Activated T-helper 17 cell treated with anti-CD3 and anti-CD28 coated beads, Interleukin-2, amount 50 U/mL, for 72 hours (primary cell): ENCODE data around the gene BDH2. TPM values are rescaled to one million over a fixed set of nuclear protein-coding genes. Genes with fewer than 3 reads are reported as not detected.

ENCODE experiments used
- ATAC-seq: fragments of 150-1000 bp; cut with Tn5 transposase; replicated peaks from 2 replicates; pipeline ENCODE4 v1.10.0; 2021; ENCODE audit warnings: mild to moderate bottlenecking, moderate library complexity
- H3K27ac Mint-ChIP-seq: one replicate; pipeline ENCODE4 v1.8.0; 2022; ENCODE audit warnings: mixed read lengths
- H3K27me3 Mint-ChIP-seq: one replicate; pipeline ENCODE4 v1.8.0; 2022; ENCODE audit warnings: mixed read lengths
- H3K36me3 Mint-ChIP-seq: one replicate; pipeline ENCODE4 v1.8.0; 2022; ENCODE audit warnings: low read depth, mild to moderate bottlenecking, mixed read lengths
- H3K4me1 Mint-ChIP-seq: one replicate; pipeline ENCODE4 v1.8.0; 2022; ENCODE audit warnings: mixed read lengths
- H3K4me3 Mint-ChIP-seq: one replicate; pipeline ENCODE4 v1.8.0; 2022; ENCODE audit warnings: mild to moderate bottlenecking, mixed read lengths
- H3K9me3 Mint-ChIP-seq: one replicate; pipeline ENCODE4 v1.8.0; 2022; ENCODE audit warnings: mixed read lengths
- total RNA-seq, 2 donors: library from RNA; stranded (reverse); gene quantifications; one replicate each; pipeline ENCODE4 v1.2.3, GENCODE V29; 2022

BDH2 gene
- total RNA-seq = 10 to 100 TPM; 11.4 to 12.6 TPM

DNA sequence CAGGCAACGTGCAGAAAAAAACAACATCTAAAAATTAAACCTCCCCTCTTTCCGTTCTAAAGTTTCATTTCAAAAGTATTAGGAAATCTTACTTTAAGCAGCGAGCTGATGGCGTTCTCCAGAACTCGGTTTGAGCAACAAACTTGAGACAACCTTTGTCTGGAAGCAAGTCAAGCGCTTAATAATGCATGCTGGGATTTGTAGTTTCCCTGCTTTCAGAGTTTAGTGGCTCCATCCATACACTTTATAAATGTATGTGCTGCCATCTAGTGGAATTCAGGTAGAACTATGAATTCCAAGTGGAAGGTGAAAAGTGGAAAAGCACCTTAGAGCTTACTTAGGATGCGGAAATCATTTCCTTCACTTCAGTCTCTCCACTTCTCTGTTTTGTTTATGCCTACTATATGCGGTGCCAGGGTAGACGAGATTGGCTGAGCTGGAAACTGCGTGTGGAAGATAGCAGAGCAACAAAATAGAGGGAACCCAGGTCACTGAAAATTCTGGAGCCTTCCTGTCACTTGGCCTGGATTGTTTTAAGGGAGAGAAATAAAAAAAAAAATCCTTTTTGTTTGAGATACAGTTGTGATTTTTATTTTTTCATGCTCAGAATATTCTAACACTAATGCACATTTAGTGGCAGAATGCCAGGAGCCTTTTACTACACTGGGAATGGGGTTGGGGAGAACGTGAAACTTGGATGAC lies at the start of gene BDH2:
BDH2 (minus strand) TSS at position 144 of the 702 bp plus-strand sequence. CDS start 3,580 bp downstream, outside the sequence.
- ATAC-seq = peak; percentile 98
- Mint-ChIP-seq H3K4me3 (peak within 1 kb of the TSS; percentile 88), H3K27ac (peak within 1 kb of the TSS; percentile 92), H3K4me1 (peaks cover 9% of the 10 kb centered on the region), H3K9me3 (no peaks in the 10 kb centered on the region), H3K27me3 (no peaks in the 10 kb centered on the region), H3K36me3 (no peaks in the 10 kb centered on the region)

DNA sequence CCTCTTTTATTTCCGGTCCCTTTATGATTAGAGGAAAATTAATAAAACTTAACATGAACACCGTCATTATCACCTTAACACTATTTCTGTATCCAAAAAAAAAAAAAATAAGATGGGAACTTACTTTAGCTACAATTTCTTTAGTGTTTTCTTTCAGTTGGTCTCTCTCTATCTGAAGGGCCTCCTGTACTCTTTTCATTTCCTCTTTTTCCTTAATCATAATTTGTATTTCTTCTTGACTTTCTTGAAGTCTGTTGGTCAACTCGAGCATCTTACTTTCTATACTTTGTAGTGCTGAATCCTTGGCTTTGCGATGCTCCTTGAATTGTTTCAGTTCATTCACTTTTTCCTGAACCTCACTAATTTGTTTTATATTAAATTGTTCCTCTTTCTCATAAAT lies 45.3 kb upstream of the BDH2 start:
- Mint-ChIP-seq H3K27me3 (no peaks in the 10 kb centered on the region), H3K4me1 (no peaks in the 10 kb centered on the region), H3K4me3 (no peak overlapping the region), H3K36me3 (peaks cover 39% of the 10 kb centered on the region), H3K9me3 (peaks cover 9% of the 10 kb centered on the region), H3K27ac (no peak overlapping the region)
- ATAC-seq = no peak

DNA sequence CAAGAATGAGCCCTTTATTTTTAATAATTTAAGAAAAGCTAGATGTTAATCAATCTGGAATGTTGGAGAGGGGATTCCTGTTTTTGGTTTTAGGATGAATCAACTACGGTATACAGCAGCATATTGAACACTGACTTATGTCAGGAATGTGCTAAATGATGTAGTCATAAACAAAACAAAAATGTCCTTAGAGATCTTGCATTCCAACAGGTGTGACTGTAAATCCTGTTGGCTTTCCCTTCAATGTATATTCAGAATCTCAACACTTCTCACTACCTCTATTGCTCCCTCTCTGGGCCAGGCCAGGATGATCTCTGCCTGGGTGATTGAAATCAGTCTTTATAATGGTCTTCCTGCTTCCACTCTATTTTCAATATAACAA lies 37.8 kb upstream of the BDH2 start:
- H3K27me3 Mint-ChIP-seq = no peaks in the 10 kb centered on the region
- no peak overlapping the region for H3K4me3 Mint-ChIP-seq
- H3K9me3 Mint-ChIP-seq = no peaks in the 10 kb centered on the region
- H3K27ac Mint-ChIP-seq = peak overlapping the region; percentile 21
- peaks cover 6% of the 10 kb centered on the region for H3K36me3 Mint-ChIP-seq
- no peak for ATAC-seq
- H3K4me1 Mint-ChIP-seq = no peaks in the 10 kb centered on the region

DNA sequence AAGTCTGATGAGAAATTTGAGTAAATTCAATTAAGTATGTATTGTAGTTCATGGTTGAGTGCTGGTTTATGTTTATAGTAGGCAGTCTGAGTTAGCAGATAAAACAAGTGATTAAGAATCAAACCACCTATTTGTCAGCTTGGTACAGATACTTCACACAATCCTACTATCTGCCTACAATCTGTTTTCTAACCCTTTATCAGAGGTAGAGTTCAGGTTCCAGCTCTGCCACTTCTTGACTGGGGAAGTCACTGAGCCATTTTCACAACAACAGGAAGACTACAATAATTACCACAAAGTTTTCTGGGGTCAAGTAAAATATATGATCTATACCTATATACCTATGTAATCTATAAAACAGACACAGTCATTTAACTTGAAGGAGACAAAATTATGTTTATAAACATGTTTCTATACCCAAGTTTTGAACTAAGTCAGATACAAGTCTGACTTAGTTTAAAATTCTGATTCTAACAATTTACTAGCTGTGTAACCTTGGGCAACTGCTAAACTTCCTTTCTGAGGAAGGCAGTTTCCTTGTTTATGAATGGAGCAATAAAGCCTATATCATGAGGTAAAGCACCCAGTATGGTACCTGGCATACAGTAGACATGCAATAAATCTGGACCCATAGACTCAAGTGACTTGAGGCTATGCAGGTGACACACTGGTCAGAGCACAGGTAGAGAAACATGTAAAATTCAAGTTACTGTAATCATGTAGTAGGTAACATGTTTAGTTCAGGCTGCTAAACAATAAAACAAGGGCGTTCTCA lies 37.2 kb upstream of the BDH2 start:
- Mint-ChIP-seq H3K27me3 (no peaks in the 10 kb centered on the region), H3K36me3 (peaks cover 6% of the 10 kb centered on the region), H3K9me3 (no peaks in the 10 kb centered on the region), H3K27ac (no peak overlapping the region), H3K4me1 (no peaks in the 10 kb centered on the region), H3K4me3 (no peak overlapping the region)
- ATAC-seq = peak; percentile 16

DNA sequence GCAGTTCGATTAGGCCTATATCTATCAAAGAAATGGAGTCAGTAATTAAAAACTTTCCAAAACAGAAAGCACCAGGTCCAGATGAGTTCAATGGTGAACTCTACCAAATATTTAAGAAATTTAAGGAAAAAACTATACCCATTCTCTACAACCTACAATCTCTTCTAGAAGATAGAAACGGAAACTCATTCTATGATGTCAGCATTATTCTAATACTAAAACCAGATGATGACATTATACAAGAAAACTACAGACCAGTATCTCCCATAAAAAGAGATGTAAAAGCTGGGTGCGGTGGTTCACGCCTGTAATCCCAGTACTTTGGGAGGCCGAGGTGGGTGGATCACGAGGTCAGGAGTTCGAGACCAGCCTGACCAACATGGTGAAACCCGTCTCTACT lies 29.5 kb upstream of the BDH2 start:
- peaks cover 12% of the 10 kb centered on the region for H3K9me3 Mint-ChIP-seq
- no peaks in the 10 kb centered on the region for H3K27me3 Mint-ChIP-seq
- ATAC-seq = no peak
- H3K4me3 Mint-ChIP-seq = no peak overlapping the region
- H3K27ac Mint-ChIP-seq = no peak overlapping the region
- no peaks in the 10 kb centered on the region for H3K4me1 Mint-ChIP-seq
- no peaks in the 10 kb centered on the region for H3K36me3 Mint-ChIP-seq

- H3K36me3 Mint-ChIP-seq = no peaks in the 10 kb centered on the region
- no peak for ATAC-seq
- no peaks in the 10 kb centered on the region for H3K27me3 Mint-ChIP-seq
- H3K4me1 Mint-ChIP-seq = no peaks in the 10 kb centered on the region
- H3K27ac Mint-ChIP-seq = no peak overlapping the region
- H3K9me3 Mint-ChIP-seq = peaks cover 12% of the 10 kb centered on the region
- H3K4me3 Mint-ChIP-seq = no peak overlapping the region
Measured at GRCh38 chr4:103126126-103126525, 26.5 kb upstream of the BDH2 start.

DNA sequence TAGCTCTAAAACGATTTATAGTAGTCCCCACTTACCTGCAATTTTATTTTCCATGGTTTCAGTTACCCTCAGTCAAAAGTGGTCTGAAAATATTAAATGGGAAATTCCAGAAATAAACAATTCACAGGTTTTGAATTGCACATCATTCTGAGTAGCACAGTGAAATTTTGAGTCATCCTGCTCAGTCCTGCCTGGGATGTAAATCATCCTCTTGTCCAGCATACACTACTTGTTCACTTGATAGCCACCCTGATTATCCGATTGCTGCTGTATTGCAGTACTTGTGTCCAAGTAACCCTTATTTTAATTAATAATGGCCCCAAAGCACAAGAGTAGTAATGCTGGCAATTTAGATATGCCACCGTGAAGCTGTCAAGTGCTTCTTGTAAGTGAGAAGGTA lies 23.5 kb upstream of the BDH2 start:
- Mint-ChIP-seq H3K9me3 (peaks cover 7% of the 10 kb centered on the region), H3K4me1 (no peaks in the 10 kb centered on the region), H3K4me3 (no peak overlapping the region), H3K27ac (no peak overlapping the region), H3K27me3 (no peaks in the 10 kb centered on the region), H3K36me3 (no peaks in the 10 kb centered on the region)
- ATAC-seq = no peak

- Mint-ChIP-seq H3K27me3 (no peaks in the 10 kb centered on the region), H3K27ac (no peak overlapping the region), H3K36me3 (no peaks in the 10 kb centered on the region), H3K4me1 (no peaks in the 10 kb centered on the region), H3K4me3 (no peak overlapping the region), H3K9me3 (no peaks in the 10 kb centered on the region)
- ATAC-seq = no peak
Measured at GRCh38 chr4:103118166-103118565, 18.5 kb upstream of the BDH2 start.

GRCh38 chr4:103111598-103111997 lies 12.0 kb upstream of the BDH2 start:
- H3K4me3 Mint-ChIP-seq = no peak overlapping the region
- ATAC-seq = no peak
- H3K36me3 Mint-ChIP-seq = no peaks in the 10 kb centered on the region
- no peak overlapping the region for H3K27ac Mint-ChIP-seq
- no peaks in the 10 kb centered on the region for H3K27me3 Mint-ChIP-seq
- H3K9me3 Mint-ChIP-seq = no peaks in the 10 kb centered on the region
- no peaks in the 10 kb centered on the region for H3K4me1 Mint-ChIP-seq

DNA sequence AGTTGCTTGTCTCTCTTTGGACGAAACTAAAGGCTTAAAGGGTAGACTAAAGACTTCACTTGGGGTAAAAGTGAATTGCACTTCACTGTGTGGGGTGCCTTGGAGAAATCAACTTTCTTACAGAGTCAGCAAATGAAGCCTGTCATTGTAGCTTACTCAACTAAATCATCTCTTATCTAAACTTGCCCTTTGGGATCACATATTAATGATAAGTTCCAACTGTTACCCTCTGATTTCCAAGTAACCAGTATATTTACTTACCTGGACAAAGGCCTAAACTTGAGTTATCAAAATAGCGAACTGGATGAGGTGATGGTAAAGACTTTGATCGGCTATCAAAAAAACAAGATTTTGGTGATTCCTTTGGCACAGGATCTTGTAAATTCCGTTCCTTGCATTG lies 8.9 kb upstream of the BDH2 start:
- H3K27me3 Mint-ChIP-seq = no peaks in the 10 kb centered on the region
- H3K27ac Mint-ChIP-seq = no peak overlapping the region
- no peaks in the 10 kb centered on the region for H3K9me3 Mint-ChIP-seq
- no peak for ATAC-seq
- H3K4me1 Mint-ChIP-seq = no peaks in the 10 kb centered on the region
- H3K4me3 Mint-ChIP-seq = no peak overlapping the region
- H3K36me3 Mint-ChIP-seq = no peaks in the 10 kb centered on the region

DNA sequence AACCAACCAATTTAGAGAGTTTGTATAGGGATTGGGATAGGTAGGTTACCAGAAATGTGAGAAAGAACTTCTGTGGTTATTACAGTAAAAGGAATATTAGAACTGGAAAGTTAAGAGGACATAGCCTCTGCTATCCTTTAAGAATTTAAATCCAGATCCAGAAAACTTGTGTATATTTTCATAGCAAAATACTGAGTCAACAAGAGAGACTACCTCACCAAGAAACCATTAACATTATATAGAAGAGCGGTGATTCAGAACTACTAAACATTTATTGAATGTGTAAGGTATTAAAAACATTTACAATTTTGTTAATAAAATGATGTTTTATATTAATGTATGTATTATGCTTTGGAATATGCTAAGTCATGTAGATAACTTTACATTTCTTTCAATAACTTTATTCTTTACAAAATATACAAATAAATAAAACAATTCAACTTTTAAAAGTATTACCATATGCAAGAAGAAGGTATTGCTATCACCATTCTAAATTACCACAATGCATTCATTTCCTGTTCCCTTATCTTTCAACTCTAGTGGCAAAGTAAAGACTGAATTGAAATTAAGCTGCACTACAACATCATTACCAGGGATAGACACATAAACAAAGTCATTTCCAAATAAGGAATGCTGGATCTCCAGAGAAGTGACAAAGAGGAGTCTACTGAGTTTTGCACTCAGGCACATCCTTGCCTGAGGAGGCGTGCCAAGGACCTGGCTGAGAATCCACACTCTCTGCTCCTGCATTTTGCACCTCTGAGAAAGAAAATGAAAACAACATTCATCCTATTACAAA lies 6.1 kb upstream of the BDH2 start:
- no peaks in the 10 kb centered on the region for H3K4me1 Mint-ChIP-seq

GRCh38 chr4:103104886-103105285 lies 5.3 kb upstream of the BDH2 start:
- ATAC-seq = no peak
- Mint-ChIP-seq H3K4me3 (no peak overlapping the region), H3K36me3 (no peaks in the 10 kb centered on the region)

More for the DNA sequence above, 6.1 kb upstream of the BDH2 start:
- H3K4me3 Mint-ChIP-seq = no peak overlapping the region
- H3K9me3 Mint-ChIP-seq = no peaks in the 10 kb centered on the region
- H3K27ac Mint-ChIP-seq = no peak overlapping the region
- no peak for ATAC-seq
- H3K27me3 Mint-ChIP-seq = no peaks in the 10 kb centered on the region
- no peaks in the 10 kb centered on the region for H3K36me3 Mint-ChIP-seq

DNA sequence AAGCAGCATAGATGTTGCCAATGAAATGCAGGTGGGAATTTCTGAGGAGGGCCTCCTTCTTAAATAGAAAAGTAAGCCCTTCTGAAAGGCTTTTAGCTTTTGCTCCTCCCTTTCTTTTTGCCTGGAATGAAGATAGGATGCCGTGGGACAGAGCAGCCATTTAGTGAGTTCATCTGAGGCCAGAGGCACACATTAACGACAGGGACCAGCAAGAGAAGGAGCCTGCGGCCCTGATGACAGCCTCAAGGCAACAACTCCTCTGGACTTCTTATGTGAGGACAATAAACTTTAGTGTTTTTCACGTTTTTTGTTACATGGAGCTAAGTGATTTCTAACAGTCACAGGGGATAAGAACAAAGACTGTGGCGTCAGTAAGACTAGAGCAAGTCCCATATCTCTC lies 1.1 kb upstream of the BDH2 start:
- Mint-ChIP-seq H3K27ac (no peak overlapping the region), H3K36me3 (no peaks in the 10 kb centered on the region), H3K9me3 (no peaks in the 10 kb centered on the region), H3K4me1 (peaks cover 9% of the 10 kb centered on the region), H3K27me3 (no peaks in the 10 kb centered on the region), H3K4me3 (no peak overlapping the region)
- no peak for ATAC-seq

More at GRCh38 chr4:103104886-103105285, 5.3 kb upstream of the BDH2 start:
- Mint-ChIP-seq H3K27ac (no peak overlapping the region), H3K4me1 (no peaks in the 10 kb centered on the region), H3K27me3 (no peaks in the 10 kb centered on the region), H3K9me3 (no peaks in the 10 kb centered on the region)

GRCh38 chr4:103098756-103099440 lies 736 bp downstream of the BDH2 start:
- no peaks in the 10 kb centered on the region for H3K27me3 Mint-ChIP-seq
- H3K27ac Mint-ChIP-seq = peak overlapping the region; percentile 92
- no peaks in the 10 kb centered on the region for H3K36me3 Mint-ChIP-seq
- H3K9me3 Mint-ChIP-seq = no peaks in the 10 kb centered on the region
- ATAC-seq = no peak
- H3K4me1 Mint-ChIP-seq = peaks cover 9% of the 10 kb centered on the region
- H3K4me3 Mint-ChIP-seq = peak overlapping the region; percentile 88
